Tibial nerve (tissue), 4 donors: ENCODE measurements around the gene HOXC4. TPM values are rescaled to one million over a fixed set of nuclear protein-coding genes. Genes with fewer than 3 reads are reported as not detected.

Experiments
- DNase-seq, 2 donors: peaks; one replicate each; pipeline ENCODE4 v3.0.0-alpha.2; 2019; ENCODE audit warnings: low spot score in 2 of 2
- H3K27ac ChIP-seq, 4 donors: fragments of 200-600 bp; sonication (generic) in 3 of 4; one replicate each; pipeline ENCODE4 v1.5.1; 2017 to 2019; ENCODE audit warnings: mild to moderate bottlenecking in 1 of 4
- H3K27me3 ChIP-seq, 2 donors: fragments of 200-600 bp; sonication (generic) in 1 of 2; one replicate each; pipeline versions ENCODE4 v1.5.1 to v1.6.0; 2017 to 2019
- H3K36me3 ChIP-seq, 3 donors: fragments of 200-600 bp; sonication (generic); one replicate each; pipeline ENCODE4 v1.5.1; 2018 to 2019
- H3K4me1 ChIP-seq, 4 donors: fragments of 200-600 bp; sonication (generic) in 3 of 4; one replicate each; pipeline ENCODE4 v1.5.1; 2017 to 2019
- H3K4me3 ChIP-seq, 4 donors: fragments of 200-600 bp; sonication (generic) in 3 of 4; one replicate each; pipeline ENCODE4 v1.5.1; 2017 to 2019; ENCODE audit warnings: mild to moderate bottlenecking in 1 of 4, moderate library complexity in 1 of 4
- H3K9me3 ChIP-seq, 4 donors: fragments of 200-600 bp; sonication (generic) in 3 of 4; one replicate each; pipeline ENCODE4 v1.5.1; 2017 to 2019
- EP300 ChIP-seq, 2 donors: sonication (generic); formaldehyde crosslinking; IDR thresholded peaks; one replicate each; pipeline ENCODE4 v1.6.1; 2017; ENCODE audit warnings: antibody characterized with exemption in 2 of 2, mild to moderate bottlenecking in 1 of 2
- POLR2A ChIP-seq, 2 donors: fragments of 450-650 bp; IDR thresholded peaks; one replicate each; pipeline ENCODE4 v1.6.1; 2017; ENCODE audit warnings: antibody characterized with exemption in 2 of 2, mild to moderate bottlenecking in 2 of 2, moderate library complexity in 2 of 2
- WGBS, 2 donors: methylation state at CpG; one replicate each; pipeline ENCODE4 v1.1.5; 2018; 5-methylcytosine and 5-hydroxymethylcytosine counted together
- total RNA-seq, 4 donors: library from RNA; depleted of rRNA; stranded (reverse); fragments of >200 nt; gene quantifications; one replicate each; pipeline ENCODE4 v1.1.0, GENCODE V29; 2016
- TF ChIP-seq, protein P1 (sequence below), 5 experiments: fragments of 200-600 bp in 3 of 5; fragments of 450-650 bp in 2 of 5; sonication (generic) in 3 of 5; IDR thresholded peaks; one replicate each; pipeline ENCODE4 v1.5.1; 2016 to 2019; ENCODE audit warnings: antibody characterized with exemption in 5 of 5, mild to moderate bottlenecking in 3 of 5, moderate library complexity in 2 of 5

The HOXC4 gene
- total RNA-seq, 4 donors from 2014 or later: 2.7 to 8.1 (median 4.1) TPM

DNA sequence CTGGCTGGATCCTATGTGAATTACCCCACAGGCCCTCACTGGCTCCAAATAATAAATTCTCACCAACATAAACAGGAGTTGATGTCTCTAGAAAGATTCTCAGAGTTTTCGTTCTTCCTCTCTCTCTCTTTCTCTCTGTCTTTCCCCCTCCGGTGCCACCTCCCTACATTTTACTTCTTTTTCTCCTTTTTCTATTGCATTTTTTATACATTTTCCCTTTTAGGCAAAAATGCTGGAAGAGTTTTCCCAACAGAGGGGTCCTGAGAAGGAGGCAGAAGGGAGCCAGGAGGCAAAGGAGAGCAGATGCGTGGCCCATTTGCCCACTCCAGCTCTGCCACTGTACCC lies 26.2 kb upstream of the HOXC4 start:
- TF ChIP-seq, protein P1, sequence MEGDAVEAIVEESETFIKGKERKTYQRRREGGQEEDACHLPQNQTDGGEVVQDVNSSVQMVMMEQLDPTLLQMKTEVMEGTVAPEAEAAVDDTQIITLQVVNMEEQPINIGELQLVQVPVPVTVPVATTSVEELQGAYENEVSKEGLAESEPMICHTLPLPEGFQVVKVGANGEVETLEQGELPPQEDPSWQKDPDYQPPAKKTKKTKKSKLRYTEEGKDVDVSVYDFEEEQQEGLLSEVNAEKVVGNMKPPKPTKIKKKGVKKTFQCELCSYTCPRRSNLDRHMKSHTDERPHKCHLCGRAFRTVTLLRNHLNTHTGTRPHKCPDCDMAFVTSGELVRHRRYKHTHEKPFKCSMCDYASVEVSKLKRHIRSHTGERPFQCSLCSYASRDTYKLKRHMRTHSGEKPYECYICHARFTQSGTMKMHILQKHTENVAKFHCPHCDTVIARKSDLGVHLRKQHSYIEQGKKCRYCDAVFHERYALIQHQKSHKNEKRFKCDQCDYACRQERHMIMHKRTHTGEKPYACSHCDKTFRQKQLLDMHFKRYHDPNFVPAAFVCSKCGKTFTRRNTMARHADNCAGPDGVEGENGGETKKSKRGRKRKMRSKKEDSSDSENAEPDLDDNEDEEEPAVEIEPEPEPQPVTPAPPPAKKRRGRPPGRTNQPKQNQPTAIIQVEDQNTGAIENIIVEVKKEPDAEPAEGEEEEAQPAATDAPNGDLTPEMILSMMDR (IDR thresholded peaks at IDR 0.05): no peak
- TF ChIP-seq EP300 (IDR thresholded peaks at IDR 0.05) (no peak), POLR2A (IDR thresholded peaks at IDR 0.05) (no peak)
- H3K9me3 ChIP-seq: no peaks in the 10 kb centered on the region
- H3K36me3 ChIP-seq: peaks cover 0 to 7% (median 0%) of the 10 kb centered on the region in 3 donors
- H3K27ac ChIP-seq: peak overlapping the region; percentile 66 to 99 (median 84)
- H3K27me3 ChIP-seq: peaks cover 0 to 50% of the 10 kb centered on the region in 2 donors
- peaks cover 0 to 100% (median 32%) of the 10 kb centered on the region in 4 donors for H3K4me1 ChIP-seq
- H3K4me3 ChIP-seq: no peak overlapping the region
- WGBS, 2 donors: 52 to 59% methylated on average over 3 of the region's 3 CpGs
- DNase-seq: no peak

DNA sequence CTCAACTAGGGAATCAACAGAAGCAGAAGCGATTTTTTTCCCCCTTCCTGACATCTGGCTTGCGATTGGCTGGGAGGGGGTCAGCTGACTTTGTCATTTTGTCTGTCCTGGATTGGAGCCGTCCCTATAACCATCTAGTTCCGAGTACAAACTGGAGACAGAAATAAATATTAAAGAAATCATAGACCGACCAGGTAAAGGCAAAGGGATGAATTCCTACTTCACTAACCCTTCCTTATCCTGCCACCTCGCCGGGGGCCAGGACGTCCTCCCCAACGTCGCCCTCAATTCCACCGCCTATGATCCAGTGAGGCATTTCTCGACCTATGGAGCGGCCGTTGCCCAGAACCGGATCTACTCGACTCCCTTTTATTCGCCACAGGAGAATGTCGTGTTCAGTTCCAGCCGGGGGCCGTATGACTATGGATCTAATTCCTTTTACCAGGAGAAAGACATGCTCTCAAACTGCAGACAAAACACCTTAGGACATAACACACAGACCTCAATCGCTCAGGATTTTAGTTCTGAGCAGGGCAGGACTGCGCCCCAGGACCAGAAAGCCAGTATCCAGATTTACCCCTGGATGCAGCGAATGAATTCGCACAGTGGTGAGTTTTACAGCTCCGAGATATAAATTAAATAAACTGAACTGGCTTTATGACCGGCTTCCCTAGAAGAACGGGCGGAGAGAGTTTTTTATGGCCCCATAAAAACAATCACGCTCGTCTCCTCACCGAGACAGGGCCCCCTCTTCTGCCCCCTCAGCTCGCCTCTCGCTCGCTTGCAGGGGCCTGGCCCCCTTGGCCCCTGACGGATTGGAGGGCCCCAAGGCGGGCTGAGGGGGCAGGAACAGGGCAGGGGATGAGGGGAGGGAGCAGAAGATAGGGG lies 25.1 kb upstream of the HOXC4 start, which contains the start of gene HOXC6:
Gene HOXC6, plus strand, starts transcription at position 127 of the 888 bp plus-strand sequence. Its CDS starts 82 bp downstream, at position 209.
- H3K27ac ChIP-seq: peak within 1 kb of the TSS; percentile 66 to 99 (median 84)
- peaks cover 0 to 99% (median 30%) of the 10 kb centered on the region in 4 donors for H3K4me1 ChIP-seq
- TF ChIP-seq, protein P1 (IDR thresholded peaks at IDR 0.05): no peak
- TF ChIP-seq POLR2A (IDR thresholded peaks at IDR 0.05) (peak in 1 of 2 donors; percentile 20), EP300 (IDR thresholded peaks at IDR 0.05) (peak in 1 of 2 donors; percentile 12)
- DNase-seq: no peak
- WGBS, 2 donors: 26 to 27% methylated on average over 36 of the region's 36 CpGs
- H3K4me3 ChIP-seq: peak within 1 kb of the TSS; percentile 3 to 40 (median 26)
- H3K27me3 ChIP-seq: peaks cover 0 to 62% of the 10 kb centered on the region in 2 donors
- no peaks in the 10 kb centered on the region for H3K9me3 ChIP-seq
- H3K36me3 ChIP-seq: peaks cover 0 to 7% (median 0%) of the 10 kb centered on the region in 3 donors

DNA sequence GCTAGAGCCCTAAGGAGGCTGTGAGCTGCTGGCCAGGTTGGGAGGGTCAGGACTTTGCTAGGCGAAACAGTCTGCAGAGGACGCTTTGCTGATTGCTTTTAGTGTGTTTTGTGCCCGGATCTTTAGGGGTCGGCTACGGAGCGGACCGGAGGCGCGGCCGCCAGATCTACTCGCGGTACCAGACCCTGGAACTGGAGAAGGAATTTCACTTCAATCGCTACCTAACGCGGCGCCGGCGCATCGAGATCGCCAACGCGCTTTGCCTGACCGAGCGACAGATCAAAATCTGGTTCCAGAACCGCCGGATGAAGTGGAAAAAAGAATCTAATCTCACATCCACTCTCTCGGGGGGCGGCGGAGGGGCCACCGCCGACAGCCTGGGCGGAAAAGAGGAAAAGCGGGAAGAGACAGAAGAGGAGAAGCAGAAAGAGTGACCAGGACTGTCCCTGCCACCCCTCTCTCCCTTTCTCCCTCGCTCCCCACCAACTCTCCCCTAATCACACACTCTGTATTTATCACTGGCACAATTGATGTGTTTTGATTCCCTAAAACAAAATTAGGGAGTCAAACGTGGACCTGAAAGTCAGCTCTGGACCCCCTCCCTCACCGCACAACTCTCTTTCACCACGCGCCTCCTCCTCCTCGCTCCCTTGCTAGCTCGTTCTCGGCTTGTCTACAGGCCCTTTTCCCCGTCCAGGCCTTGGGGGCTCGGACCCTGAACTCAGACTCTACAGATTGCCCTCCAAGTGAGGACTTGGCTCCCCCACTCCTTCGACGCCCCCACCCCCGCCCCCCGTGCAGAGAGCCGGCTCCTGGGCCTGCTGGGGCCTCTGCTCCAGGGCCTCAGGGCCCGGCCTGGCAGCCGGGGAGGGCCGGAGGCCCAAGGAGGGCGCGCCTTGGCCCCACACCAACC lies 23.9 kb upstream of the HOXC4 start:
- H3K4me3 ChIP-seq: peak overlapping the region in 3 of 4 donors; percentile 1 to 40 (median 3)
- TF ChIP-seq, protein P1 (IDR thresholded peaks at IDR 0.05): no peak
- no peak for TF ChIP-seq POLR2A (IDR thresholded peaks at IDR 0.05)
- peaks cover 0 to 63% of the 10 kb centered on the region in 2 donors for H3K27me3 ChIP-seq
- no peak for DNase-seq
- 38 to 48% methylated on average over 52 to 53 of the region's 53 CpGs for WGBS, 2 donors
- H3K27ac ChIP-seq: peak overlapping the region; percentile 65 to 99 (median 81)
- no peaks in the 10 kb centered on the region for H3K9me3 ChIP-seq
- peaks cover 0 to 7% (median 0%) of the 10 kb centered on the region in 3 donors for H3K36me3 ChIP-seq
- H3K4me1 ChIP-seq: peaks cover 0 to 99% (median 33%) of the 10 kb centered on the region in 4 donors

DNA sequence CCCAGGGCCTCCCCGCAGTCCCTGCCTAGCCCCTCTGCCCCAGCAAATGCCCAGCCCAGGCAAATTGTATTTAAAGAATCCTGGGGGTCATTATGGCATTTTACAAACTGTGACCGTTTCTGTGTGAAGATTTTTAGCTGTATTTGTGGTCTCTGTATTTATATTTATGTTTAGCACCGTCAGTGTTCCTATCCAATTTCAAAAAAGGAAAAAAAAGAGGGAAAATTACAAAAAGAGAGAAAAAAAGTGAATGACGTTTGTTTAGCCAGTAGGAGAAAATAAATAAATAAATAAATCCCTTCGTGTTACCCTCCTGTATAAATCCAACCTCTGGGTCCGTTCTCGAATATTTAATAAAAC lies 23.2 kb upstream of the HOXC4 start:
- no peak for TF ChIP-seq EP300 (IDR thresholded peaks at IDR 0.05)
- TF ChIP-seq, protein P1 (IDR thresholded peaks at IDR 0.05): no peak
- no peak for TF ChIP-seq POLR2A (IDR thresholded peaks at IDR 0.05)
- Histone ChIP-seq H3K4me3 (peak overlapping the region in 2 of 4 donors; percentile 16 to 40), H3K4me1 (peaks cover 0 to 99% (median 30%) of the 10 kb centered on the region in 4 donors), H3K9me3 (no peaks in the 10 kb centered on the region), H3K36me3 (peaks cover 0 to 7% (median 0%) of the 10 kb centered on the region in 3 donors), H3K27me3 (peaks cover 0 to 63% of the 10 kb centered on the region in 2 donors), H3K27ac (peak overlapping the region; percentile 65 to 99 (median 81))
- no peak for DNase-seq
- WGBS, 2 donors: 44 to 48% methylated on average over 7 of the region's 7 CpGs
